Naive thymus-derived CD8-positive, alpha-beta T cell (primary cell): Measurements from ENCODE around the gene ACP5. TPM values are rescaled to one million over a fixed set of nuclear protein-coding genes. Genes with fewer than 3 reads are reported as not detected.

Experiments
- ATAC-seq, 2 donors: fragments of 150-1000 bp; cut with Tn5 transposase in 1 of 2; sonication (Bioruptor Pico), chemical (Tn5 transposase) in 1 of 2; 1 replicate in 1 of 2; 2 replicates in 1 of 2; pipeline ENCODE4 v1.10.0; 2021; ENCODE audit warnings: mild to moderate bottlenecking in 2 of 2, moderate library complexity in 2 of 2
- POLR2A ChIA-PET: fragments of 350-600 bp; sonication (Branson Sonifier 250); formaldehyde crosslinking; loops from one replicate; lab custom pipeline; 2021; ENCODE audit warnings: antibody characterized with exemption; lab: Charles Lee
- DNase-seq, 10 donors: peaks; one replicate each; pipeline versions ENCODE4 v3.0.0 to v3.0.0-alpha.2; 2020 to 2022
- H3K27ac Mint-ChIP-seq, 10 donors: one replicate each; pipeline ENCODE4 v1.8.0; 2020 to 2022; ENCODE audit warnings: mild to moderate bottlenecking in 10 of 10, mixed read lengths in 10 of 10, moderate library complexity in 4 of 10, inconsistent platforms in 1 of 10
- H3K27me3 Mint-ChIP-seq, 5 donors: one replicate each; pipeline ENCODE4 v1.8.0; 2021 to 2022; ENCODE audit warnings: mixed read lengths in 5 of 5
- H3K36me3 Mint-ChIP-seq, 3 donors: one replicate each; pipeline ENCODE4 v1.8.0; 2020 to 2022; ENCODE audit warnings: mixed read lengths in 3 of 3, mild to moderate bottlenecking in 2 of 3, inconsistent platforms in 1 of 3
- H3K4me1 Mint-ChIP-seq, 4 donors: one replicate each; pipeline ENCODE4 v1.8.0; 2021 to 2022; ENCODE audit warnings: mixed read lengths in 4 of 4
- H3K4me3 Mint-ChIP-seq, 10 donors: one replicate each; pipeline ENCODE4 v1.8.0; 2020 to 2022; ENCODE audit warnings: mild to moderate bottlenecking in 10 of 10, mixed read lengths in 10 of 10, moderate library complexity in 6 of 10, inconsistent platforms in 1 of 10
- H3K9me3 Mint-ChIP-seq, 9 donors: one replicate each; pipeline ENCODE4 v1.8.0; 2020 to 2022; ENCODE audit warnings: mixed read lengths in 9 of 9, mild to moderate bottlenecking in 3 of 9, inconsistent platforms in 1 of 9, moderate library complexity in 1 of 9
- polyA plus RNA-seq, 3 donors: library from polyadenylated mRNA; unstranded; fragments of 300-500 nt; fragmentation: Illumina TruSeq; gene quantifications; one replicate each; pipeline ENCODE4 v1.2.3, GENCODE V29; 2021
- total RNA-seq, 8 experiments: library from RNA in 2 of 8; stranded (reverse) in 2 of 8; gene quantifications; one replicate each; pipeline ENCODE4 v1.2.3 and lab custom pipeline; 2021 to 2026

The ACP5 gene
- total and polyA plus RNA-seq, 5 experiments from 2014 or later = 8.4 to 14.8 (median 13.8) TPM

DNA sequence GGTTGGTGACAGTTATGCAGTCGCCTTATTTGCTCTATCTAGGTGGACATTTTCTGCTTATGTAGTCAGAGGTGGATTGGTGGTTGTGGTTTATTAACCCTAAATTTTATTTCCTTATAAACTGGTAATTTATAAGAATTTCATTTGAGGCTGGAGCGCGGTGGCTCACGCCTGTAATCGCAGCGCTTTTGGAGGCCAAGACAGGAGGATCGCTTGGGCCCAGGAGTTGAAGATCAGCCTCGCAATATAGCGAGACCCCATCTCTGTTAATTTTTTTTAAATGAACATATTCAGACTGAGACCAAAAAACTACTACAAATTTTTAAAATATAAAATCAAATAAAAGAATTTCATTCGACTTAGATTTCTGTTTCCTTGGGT, 20.6 kb upstream of the ACP5 start:
- DNase-seq (no peak), ATAC-seq (no peak)
- POLR2A ChIA-PET = interaction anchor here (0.7 to 1.5 kb wide), 7 partner anchors 11 to 224 kb away, joined by 3 to 6 read pairs (median 3); partner anchors contain the start of genes ECSIT, ELOF1, SWSAP1 and ZNF441
- Mint-ChIP-seq H3K9me3 (peaks cover 0 to 3% (median 0%) of the 10 kb centered on the region in 9 donors), H3K27me3 (no peaks in the 10 kb centered on the region), H3K4me3 (peak overlapping the region; percentile 82 to 96 (median 90)), H3K36me3 (peaks cover 0 to 8% (median 5%) of the 10 kb centered on the region in 3 donors), H3K27ac (peak overlapping the region; percentile 66 to 95 (median 92)), H3K4me1 (peaks cover 15 to 46% (median 30%) of the 10 kb centered on the region in 4 donors)

DNA sequence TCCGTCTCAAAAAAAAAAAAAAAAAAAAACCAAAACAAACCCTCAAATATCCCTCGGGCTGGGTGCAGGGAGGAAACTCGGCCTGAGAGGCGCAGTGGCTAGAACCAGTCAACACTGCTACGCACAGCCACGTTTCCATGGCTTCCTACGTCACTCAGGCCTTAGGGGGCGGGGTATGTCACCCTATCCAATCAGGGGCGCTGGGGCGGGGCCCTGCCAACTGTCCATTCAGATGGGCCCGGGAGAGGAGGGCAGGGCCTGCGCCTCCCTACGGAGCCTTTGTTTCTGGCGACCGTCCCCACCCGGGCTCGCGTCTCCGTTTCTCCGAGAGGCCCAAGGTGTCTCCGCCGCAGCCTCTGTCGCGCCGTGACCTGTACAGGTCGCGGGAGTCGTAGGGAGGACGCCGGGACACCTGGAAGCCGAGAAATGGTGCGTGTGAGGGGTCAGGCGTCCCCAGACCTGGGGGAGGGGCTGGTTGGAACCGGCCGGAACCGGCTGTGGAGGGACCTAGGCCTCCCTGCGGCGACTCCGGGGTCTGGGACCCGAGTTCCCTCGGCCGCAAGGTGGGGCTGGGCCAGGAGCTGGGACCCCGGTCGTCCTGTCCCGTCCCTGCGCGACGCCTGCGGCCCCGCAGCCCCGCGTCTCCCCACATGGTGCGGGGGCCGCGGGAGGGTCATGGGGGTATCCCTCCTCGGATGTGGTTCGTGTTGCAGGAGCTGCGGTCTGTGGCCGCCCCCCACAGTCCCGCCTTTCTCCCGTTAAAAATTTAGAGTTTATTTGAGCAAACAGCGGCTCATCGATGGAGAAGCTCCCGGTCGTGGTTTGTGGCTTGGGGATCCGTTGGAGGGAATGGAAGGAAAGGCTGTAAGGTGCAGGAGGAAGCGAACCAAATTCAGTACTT, 20.0 kb upstream of the ACP5 start, which contains the start of gene ZNF627:
ZNF627 (plus strand) TSS at position 282 of the 901 bp plus-strand sequence; CDS start at position 427, 145 bp downstream.
- peaks cover 0 to 3% (median 3%) of the 10 kb centered on the region in 3 donors for H3K36me3 Mint-ChIP-seq
- peak within 1 kb of the TSS; percentile 82 to 96 (median 90) for H3K4me3 Mint-ChIP-seq
- no peaks in the 10 kb centered on the region for H3K27me3 Mint-ChIP-seq
- peak within 1 kb of the TSS; percentile 75 to 96 (median 94) for H3K27ac Mint-ChIP-seq
- peak; percentile 96 to 98 for ATAC-seq
- peaks cover 0 to under 1% (median 0%) of the 10 kb centered on the region in 9 donors for H3K9me3 Mint-ChIP-seq
- H3K4me1 Mint-ChIP-seq = peaks cover 12 to 44% (median 26%) of the 10 kb centered on the region in 4 donors
- POLR2A ChIA-PET = interaction anchor here (0.6 to 1.5 kb wide), 13 partner anchors 11 to 1194 kb away, joined by 3 to 15 read pairs (median 3); partner anchors contain the start of genes ECSIT, ELOF1, SWSAP1 and ZNF441
- peak; percentile 90 to 99 (median 98) for DNase-seq

- Mint-ChIP-seq H3K27me3 (no peaks in the 10 kb centered on the region), H3K4me1 (peaks cover 7 to 35% (median 20%) of the 10 kb centered on the region in 4 donors), H3K9me3 (no peaks in the 10 kb centered on the region), H3K27ac (peak overlapping the region in 9 of 10 donors; percentile 31 to 96 (median 93)), H3K4me3 (peak overlapping the region; percentile 5 to 96 (median 84)), H3K36me3 (peaks cover 0 to 2% (median 0%) of the 10 kb centered on the region in 3 donors)
- POLR2A ChIA-PET = interaction anchor here (0.5 to 1.1 kb wide), 3 partner anchors 16 to 219 kb away, joined by 3 to 15 read pairs (median 4); no protein-coding TSS in a partner anchor
- ATAC-seq = no peak
- no peak for DNase-seq
These were observed 18.7 kb upstream of the ACP5 start for GRCh38 chr19:11596156-11596555.

DNA sequence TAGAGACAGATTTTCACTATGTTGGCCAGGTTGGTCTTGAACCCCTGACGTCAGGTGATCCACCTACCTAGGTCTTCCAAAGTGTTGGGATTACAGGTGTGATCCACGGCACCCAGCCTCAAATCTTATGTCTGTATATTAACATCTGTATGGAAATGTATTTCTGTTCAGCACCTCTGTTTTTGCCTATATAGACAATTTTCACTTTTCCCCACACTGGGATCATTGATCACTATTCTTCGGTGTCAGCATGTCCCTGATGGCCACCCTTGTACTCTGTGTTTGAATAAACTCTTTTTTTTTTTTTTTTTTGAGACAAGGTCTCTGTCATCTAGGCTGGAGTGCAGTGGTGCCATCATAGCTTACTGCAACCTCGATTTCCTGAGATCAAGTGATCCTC, 16.6 kb upstream of the ACP5 start:
- no peak for ATAC-seq
- no peaks in the 10 kb centered on the region for H3K9me3 Mint-ChIP-seq
- peaks cover 3 to 19% (median 14%) of the 10 kb centered on the region in 4 donors for H3K4me1 Mint-ChIP-seq
- no peaks in the 10 kb centered on the region for H3K27me3 Mint-ChIP-seq
- POLR2A ChIA-PET = interaction anchor here (1.8 kb wide), 1 partner anchor 16 kb away, joined by 4 read pairs; no protein-coding TSS in a partner anchor
- H3K27ac Mint-ChIP-seq = peak overlapping the region in 4 of 10 donors; percentile 33 to 66 (median 42)
- DNase-seq = no peak
- H3K36me3 Mint-ChIP-seq = no peaks in the 10 kb centered on the region
- no peak overlapping the region for H3K4me3 Mint-ChIP-seq

DNA sequence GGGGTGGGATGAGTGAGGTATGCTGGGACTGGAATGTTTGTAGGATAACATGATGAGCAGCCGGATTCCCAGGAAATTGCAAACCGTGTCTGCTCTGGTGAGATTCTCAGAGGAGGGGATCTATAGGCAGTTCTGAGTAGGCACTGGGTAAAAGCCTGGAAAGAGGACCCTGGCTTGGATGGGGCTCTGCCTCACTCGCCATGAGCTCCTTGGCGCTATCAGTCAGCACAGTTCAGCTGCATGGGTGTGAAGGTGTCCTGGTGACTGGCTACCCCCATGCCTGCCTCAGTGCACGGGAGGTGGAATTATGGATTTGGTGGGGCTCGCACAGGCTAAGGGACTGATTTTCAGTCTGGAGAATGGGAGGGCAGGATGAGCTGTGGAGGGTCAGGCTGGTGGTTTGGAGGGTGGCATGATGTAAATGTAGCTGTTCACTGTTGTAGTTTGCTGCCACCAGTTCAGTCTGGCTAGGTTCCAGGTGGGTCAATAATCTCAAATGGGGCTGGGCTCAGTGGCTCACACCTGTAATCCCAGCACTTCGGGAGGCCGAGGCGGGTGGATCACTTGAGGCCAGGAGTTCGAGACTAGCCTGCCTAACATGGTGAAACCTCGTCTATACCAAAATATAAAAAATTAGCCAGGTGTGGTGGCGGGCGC, 10.7 kb upstream of the ACP5 start:
- ATAC-seq (no peak), DNase-seq (no peak)
- POLR2A ChIA-PET = interaction anchor here (0.5 to 1.1 kb wide), 5 partner anchors 10 to 561 kb away, joined by 3 to 6 read pairs (median 3); partner anchors contain the start of genes ACP5 and ELOF1

DNA sequence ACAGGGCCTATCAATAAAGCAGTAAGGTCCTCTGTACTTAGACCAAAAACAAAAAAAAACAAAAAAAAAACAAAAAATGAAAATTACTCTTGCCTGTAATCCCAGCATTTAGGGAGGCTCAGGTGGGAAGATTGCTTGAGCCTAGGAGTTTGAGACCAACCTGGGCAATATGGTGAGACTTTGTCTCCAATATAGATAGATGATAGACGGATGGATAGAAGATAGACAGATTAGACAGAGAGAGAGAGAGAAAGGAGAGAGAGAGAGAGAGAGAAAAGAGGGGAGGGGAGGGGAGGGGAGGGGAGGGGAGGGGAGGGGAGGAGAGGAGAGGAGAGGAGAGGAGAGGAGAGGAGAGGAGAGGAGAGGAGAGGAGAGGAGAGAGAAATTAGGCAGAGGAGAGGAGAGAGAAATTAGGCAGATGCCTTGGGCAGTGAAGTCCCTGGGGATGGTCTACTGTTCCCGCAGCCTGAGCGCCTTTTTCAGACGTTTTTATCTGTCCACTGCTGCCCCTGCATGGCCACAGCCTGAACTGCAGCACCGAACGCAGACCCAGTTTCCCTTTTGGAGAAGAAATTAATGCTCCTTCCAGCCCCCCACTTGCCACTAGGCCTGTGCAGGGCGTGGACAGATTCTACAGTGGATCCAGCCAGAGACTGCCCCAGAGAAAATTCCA, 10.0 kb upstream of the ACP5 start:
- ATAC-seq = peak; percentile 92 to 94
- H3K9me3 Mint-ChIP-seq = no peaks in the 10 kb centered on the region
- H3K27ac Mint-ChIP-seq = peak overlapping the region in 6 of 10 donors; percentile 46 to 92 (median 78)
- H3K27me3 Mint-ChIP-seq = no peaks in the 10 kb centered on the region
- no peak overlapping the region for H3K4me3 Mint-ChIP-seq
- H3K36me3 Mint-ChIP-seq = no peaks in the 10 kb centered on the region
- H3K4me1 Mint-ChIP-seq = peaks cover 2 to 25% (median 8%) of the 10 kb centered on the region in 4 donors
- POLR2A ChIA-PET = interaction anchor here (1.0 to 1.1 kb wide), 3 partner anchors 24 to 51 kb away, joined by 3 to 4 read pairs (median 3); partner anchors contain the start of gene ELOF1
- DNase-seq = peak; percentile 62 to 84 (median 76)

More for the DNA sequence above, 10.7 kb upstream of the ACP5 start:
- H3K9me3 Mint-ChIP-seq = no peaks in the 10 kb centered on the region
- H3K4me3 Mint-ChIP-seq = no peak overlapping the region
- H3K27ac Mint-ChIP-seq = peak overlapping the region in 6 of 10 donors; percentile 46 to 92 (median 78)
- H3K36me3 Mint-ChIP-seq = no peaks in the 10 kb centered on the region
- H3K27me3 Mint-ChIP-seq = no peaks in the 10 kb centered on the region
- H3K4me1 Mint-ChIP-seq = peaks cover 2 to 25% (median 8%) of the 10 kb centered on the region in 4 donors

DNA sequence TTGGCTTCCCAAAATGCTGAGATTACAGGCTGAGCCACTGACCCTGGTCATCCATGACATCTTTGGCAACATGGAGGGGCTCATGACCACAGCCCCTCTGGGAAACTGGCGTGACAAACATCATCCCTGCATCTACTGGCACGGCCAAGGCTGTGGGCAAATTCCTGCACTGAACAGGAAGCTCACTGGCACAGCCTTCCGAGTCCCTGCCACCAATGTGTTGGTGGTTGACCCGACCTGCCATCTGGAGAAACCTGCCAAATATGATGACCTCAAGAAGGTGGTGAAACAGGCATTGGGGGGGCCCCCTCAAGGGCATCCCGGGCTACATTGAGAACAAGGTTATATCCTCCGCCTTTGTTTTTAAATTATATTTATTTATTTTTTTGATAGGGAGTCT, 8.9 kb upstream of the ACP5 start:
- DNase-seq = no peak
- no peaks in the 10 kb centered on the region for H3K36me3 Mint-ChIP-seq
- H3K9me3 Mint-ChIP-seq = no peaks in the 10 kb centered on the region
- H3K4me3 Mint-ChIP-seq = no peak overlapping the region
- ATAC-seq = no peak
- POLR2A ChIA-PET = no interaction called here
- no peaks in the 10 kb centered on the region for H3K27me3 Mint-ChIP-seq
- no peak overlapping the region for H3K27ac Mint-ChIP-seq
- peaks cover 5 to 35% (median 18%) of the 10 kb centered on the region in 4 donors for H3K4me1 Mint-ChIP-seq

GRCh38 chr19:11581740-11582139, 4.3 kb upstream of the ACP5 start:
- POLR2A ChIA-PET = interaction anchor here (0.6 to 6.2 kb wide), 3 partner anchors 22 to 201 kb away, joined by 3 to 44 read pairs (median 4); partner anchors contain the start of gene ELOF1
- peak overlapping the region; percentile 59 to 83 (median 78) for H3K4me3 Mint-ChIP-seq
- H3K9me3 Mint-ChIP-seq = no peaks in the 10 kb centered on the region
- ATAC-seq = peak; percentile 65 to 79
- peak in 7 of 10 donors; percentile 19 to 64 (median 31) for DNase-seq
- H3K27ac Mint-ChIP-seq = peak overlapping the region; percentile 84 to 99 (median 93)
- peaks cover 14 to 57% (median 31%) of the 10 kb centered on the region in 4 donors for H3K4me1 Mint-ChIP-seq
- H3K27me3 Mint-ChIP-seq = no peaks in the 10 kb centered on the region
- H3K36me3 Mint-ChIP-seq = no peaks in the 10 kb centered on the region

DNA sequence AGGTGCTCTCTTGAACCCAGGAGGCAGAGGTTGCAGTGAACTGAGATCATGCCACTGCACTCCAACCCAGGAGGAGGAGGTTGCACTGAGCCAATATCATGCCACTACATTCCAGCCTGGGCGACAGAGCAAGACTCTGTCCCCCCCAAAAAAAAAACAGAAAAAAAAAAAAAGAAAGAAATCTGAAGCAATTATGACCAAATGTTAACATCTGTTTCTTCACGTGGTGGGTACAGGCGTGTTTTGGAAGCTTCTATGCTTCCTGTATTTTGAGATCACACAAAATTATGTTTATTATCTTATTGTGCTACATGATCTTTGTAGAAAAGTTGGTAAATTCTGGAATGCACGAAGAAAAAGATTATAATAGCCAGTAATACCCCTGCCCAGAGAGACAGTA, 2.7 kb upstream of the ACP5 start:
- Mint-ChIP-seq H3K4me1 (peaks cover 14 to 61% (median 33%) of the 10 kb centered on the region in 4 donors), H3K4me3 (peak overlapping the region in 6 of 10 donors; percentile 11 to 79 (median 76)), H3K27me3 (no peaks in the 10 kb centered on the region), H3K9me3 (no peaks in the 10 kb centered on the region), H3K36me3 (peaks cover 0 to 4% (median 2%) of the 10 kb centered on the region in 3 donors), H3K27ac (peak overlapping the region in 7 of 10 donors; percentile 38 to 66 (median 53))
- DNase-seq (no peak), ATAC-seq (no peak)
- POLR2A ChIA-PET = interaction anchor here (0.6 to 6.2 kb wide), 4 partner anchors 8 to 20 kb away, joined by 3 to 44 read pairs (median 4); partner anchors contain the start of gene ELOF1

DNA sequence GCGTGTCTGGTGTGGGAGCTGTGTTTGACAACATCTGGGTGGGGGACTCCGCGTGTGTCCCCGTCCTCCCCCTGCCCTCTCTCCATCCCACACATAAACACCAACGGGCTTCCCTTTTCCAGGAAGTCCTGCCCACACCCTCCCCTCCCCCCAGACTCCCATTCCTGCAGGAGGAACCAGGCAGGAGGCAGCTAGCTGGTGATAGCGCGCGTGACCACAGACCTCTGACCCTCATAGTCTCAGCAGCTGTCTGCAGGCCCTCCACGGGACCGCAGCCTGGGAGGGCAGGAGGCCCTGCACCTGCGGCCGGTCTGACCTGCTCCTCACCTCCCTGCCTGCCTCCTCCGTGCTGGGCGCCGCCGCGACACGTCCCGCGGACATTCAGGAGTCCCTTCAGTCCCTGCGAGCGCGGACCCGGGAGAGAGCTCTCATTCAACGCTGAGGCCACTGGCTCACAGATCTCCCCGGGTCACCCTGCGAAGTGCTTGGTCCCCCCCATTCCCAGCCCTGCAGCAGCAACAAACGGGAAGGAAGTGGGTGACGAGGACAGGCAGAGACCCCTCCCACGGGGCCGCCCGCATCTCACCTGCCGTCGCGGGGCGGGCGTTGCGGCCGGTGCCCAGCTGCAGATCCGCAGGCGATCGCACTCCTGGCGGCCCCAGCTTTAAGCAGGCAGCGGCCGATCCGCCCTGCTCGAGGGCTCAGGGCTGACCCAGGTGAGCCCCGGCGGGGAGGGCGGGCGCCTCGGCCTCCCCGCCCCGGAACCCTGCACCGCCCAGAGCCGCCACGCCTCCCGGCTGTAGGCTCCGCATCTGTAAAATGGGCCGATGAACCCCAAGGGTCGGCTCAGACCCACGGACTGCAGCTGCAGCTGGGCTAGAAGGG, 1.1 kb upstream of the ACP5 start:
- DNase-seq (peak in 8 of 10 donors; percentile 19 to 50 (median 33)), ATAC-seq (peak; percentile 57)
- Mint-ChIP-seq H3K27ac (peak overlapping the region; percentile 53 to 97 (median 92)), H3K36me3 (peaks cover 0 to 4% (median 2%) of the 10 kb centered on the region in 3 donors), H3K4me3 (peak overlapping the region; percentile 76 to 90 (median 84)), H3K27me3 (no peaks in the 10 kb centered on the region), H3K9me3 (no peaks in the 10 kb centered on the region), H3K4me1 (peaks cover 14 to 57% (median 34%) of the 10 kb centered on the region in 4 donors)
- POLR2A ChIA-PET = interaction anchor here (0.6 to 6.2 kb wide), 8 partner anchors 10 to 204 kb away, joined by 3 to 44 read pairs (median 4); partner anchors contain the start of genes ECSIT, ELOF1, SWSAP1 and ZNF627
